ENCODE data around the gene DPH7. TPM values are rescaled to one million over a fixed set of nuclear protein-coding genes. Genes with fewer than 3 reads are reported as not detected.
A peak's percentile ranks its signal among the peaks of the same experiment; 100 is the strongest.

The DPH7 gene
- total and polyA plus RNA-seq, 4 donors: 7.9 to 18.9 (median 12.3) TPM

GRCh38 chr9:137579259-137579604, 507 bp upstream of the DPH7 start (continued):
- TF ChIP-seq REST (IDR thresholded peaks at IDR 0.05) (no peak), SP1 (IDR thresholded peaks at IDR 0.05) (no peak)

GRCh38 chr9:137575716-137576411, 2.9 kb downstream of the DPH7 start:
- peaks cover 6 to 35% (median 18%) of the 10 kb centered on the region in 4 donors for H3K4me1 ChIP-seq (ENCODE audit: control insufficient read depth in 4 of 4, insufficient read depth in 4 of 4, low read length in 3 of 4)
- no peak overlapping the region for H3K9ac ChIP-seq (ENCODE audit: low read depth in 1 of 2, low read length in 2 of 2)
- H3K27ac ChIP-seq (ENCODE audit: low read depth in 1 of 2, low read length in 2 of 2): no peak overlapping the region
- no peaks in the 10 kb centered on the region for H3K9me3 ChIP-seq (ENCODE audit: control insufficient read depth in 4 of 4, low read length in 3 of 4)
- 71% methylated on average over 12 of the region's 12 CpGs for WGBS
- DNase-seq (ENCODE audit: low spot score): no peak
- TF ChIP-seq FOXA2 (IDR thresholded peaks at IDR 0.05): no peak
- no peak for TF ChIP-seq JUND (IDR thresholded peaks at IDR 0.05)
- no peak for TF ChIP-seq TAF1 (conservative IDR thresholded peaks at IDR 0.05)
- peak in 1 of 2 donors; percentile 40 for TF ChIP-seq RAD21 (IDR thresholded peaks at IDR 0.05)
- H3K4me3 ChIP-seq (ENCODE audit: low read depth in 1 of 3, low read length in 3 of 3): no peak overlapping the region
- H3K27me3 ChIP-seq (ENCODE audit: control insufficient read depth in 4 of 4, insufficient read depth in 4 of 4, low read length in 3 of 4): no peaks in the 10 kb centered on the region
- peaks cover 7 to 32% (median 10%) of the 10 kb centered on the region in 4 donors for H3K36me3 ChIP-seq (ENCODE audit: control insufficient read depth in 4 of 4, insufficient read depth in 3 of 4, low read depth in 1 of 4, low read length in 3 of 4)

- 71% methylated on average over 9 of the region's 9 CpGs for WGBS
- no peak for DNase-seq (ENCODE audit: low spot score)
Measured at GRCh38 chr9:137575364-137575715, 3.4 kb downstream of the DPH7 start.

More at GRCh38 chr9:137575364-137575715, 3.4 kb downstream of the DPH7 start:
- Histone ChIP-seq H3K27ac (ENCODE audit: low read depth in 1 of 2, low read length in 2 of 2) (no peak overlapping the region), H3K27me3 (ENCODE audit: control insufficient read depth in 4 of 4, insufficient read depth in 4 of 4, low read length in 3 of 4) (no peaks in the 10 kb centered on the region), H3K9ac (ENCODE audit: low read depth in 1 of 2, low read length in 2 of 2) (no peak overlapping the region), H3K4me3 (ENCODE audit: low read depth in 1 of 3, low read length in 3 of 3) (no peak overlapping the region), H3K4me1 (ENCODE audit: control insufficient read depth in 4 of 4, insufficient read depth in 4 of 4, low read length in 3 of 4) (peaks cover 6 to 33% (median 18%) of the 10 kb centered on the region in 4 donors), H3K36me3 (ENCODE audit: control insufficient read depth in 4 of 4, insufficient read depth in 3 of 4, low read depth in 1 of 4, low read length in 3 of 4) (peaks cover 7 to 32% (median 10%) of the 10 kb centered on the region in 4 donors), H3K9me3 (ENCODE audit: control insufficient read depth in 4 of 4, low read length in 3 of 4) (no peaks in the 10 kb centered on the region)
- no peak for TF ChIP-seq RXRA (IDR thresholded peaks at IDR 0.05)
- TF ChIP-seq RAD21 (IDR thresholded peaks at IDR 0.05): no peak
- no peak for TF ChIP-seq NR2F2 (IDR thresholded peaks at IDR 0.05)
- no peak for TF ChIP-seq EGR1 (IDR thresholded peaks at IDR 0.05; ENCODE audit: low read depth in 2 of 2)
- TF ChIP-seq YY1 (IDR thresholded peaks at IDR 0.05): no peak
- TF ChIP-seq FOXA2 (IDR thresholded peaks at IDR 0.05): no peak
- TF ChIP-seq MAX (IDR thresholded peaks at IDR 0.05): no peak
- no peak for TF ChIP-seq HNF4A (conservative IDR thresholded peaks at IDR 0.05)
- no peak for TF ChIP-seq HNF4G (IDR thresholded peaks at IDR 0.05)
- no peak for TF ChIP-seq FOXA1 (IDR thresholded peaks at IDR 0.05)
- TF ChIP-seq GABPA (IDR thresholded peaks at IDR 0.05 in 1 of 2, conservative IDR thresholded peaks at IDR 0.05 in 1 of 2): no peak
- no peak for TF ChIP-seq CTCF (IDR thresholded peaks at IDR 0.05; ENCODE audit: low read depth, low read length, missing input control)
- no peak for TF ChIP-seq SP1 (IDR thresholded peaks at IDR 0.05)

Measured in liver (tissue), 9 donors.